ENCODE measurements around the gene UPF3A.
"Not testable (repeated sequence)": the region's sequence is repeated elsewhere in the genome, so short reads cannot be mapped to it uniquely, and the experiment has no call there.

Gene UPF3A

DNA sequence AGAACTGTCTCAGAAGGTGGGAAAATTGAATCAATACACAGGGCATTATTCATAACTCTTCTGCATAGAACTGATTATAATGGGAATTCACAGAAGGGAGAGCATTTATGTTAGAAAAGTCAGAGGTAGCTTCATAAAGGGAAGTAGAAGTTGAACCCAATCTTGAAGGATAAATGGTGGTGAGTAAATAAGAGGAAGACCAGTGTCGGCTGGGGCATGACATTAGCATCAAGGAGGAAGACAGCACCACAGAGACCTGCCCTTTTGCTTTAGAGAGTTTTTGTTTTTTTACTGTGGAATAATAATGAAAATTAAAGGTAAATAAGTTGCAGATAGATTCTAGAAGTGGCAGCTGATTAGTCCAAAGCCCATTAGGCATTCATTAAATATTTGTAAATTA is 24.9 kb upstream of the UPF3A start:
- Mint-ChIP-seq H3K36me3 (ENCODE audit: low read depth) (peaks cover 95% of the 10 kb centered on the region), H3K9me3 (no peaks in the 10 kb centered on the region), H3K27ac (no peak overlapping the region), H3K4me3 (no peak overlapping the region), H3K27me3 (no peaks in the 10 kb centered on the region), H3K4me1 (ENCODE audit: low read depth) (peaks cover 27% of the 10 kb centered on the region)
- DNase-seq: no peak

- Mint-ChIP-seq H3K27me3 (no peaks in the 10 kb centered on the region), H3K9me3 (no peaks in the 10 kb centered on the region), H3K36me3 (ENCODE audit: low read depth) (peaks cover 97% of the 10 kb centered on the region), H3K27ac (no peak overlapping the region), H3K4me3 (no peak overlapping the region), H3K4me1 (ENCODE audit: low read depth) (peaks cover 30% of the 10 kb centered on the region)
- DNase-seq: no peak
These were observed 24.4 kb upstream of the UPF3A start for GRCh38 chr13:114257014-114257413.

- Mint-ChIP-seq H3K27ac (no peak overlapping the region), H3K4me1 (ENCODE audit: low read depth) (peaks cover 45% of the 10 kb centered on the region), H3K4me3 (no peak overlapping the region), H3K9me3 (no peaks in the 10 kb centered on the region), H3K36me3 (ENCODE audit: low read depth) (peaks cover 97% of the 10 kb centered on the region), H3K27me3 (no peaks in the 10 kb centered on the region)
- no peak for DNase-seq
These were observed 22.8 kb upstream of the UPF3A start for GRCh38 chr13:114258589-114258988.

- Mint-ChIP-seq H3K27ac (peak overlapping the region; percentile 16), H3K4me1 (ENCODE audit: low read depth) (peaks cover 45% of the 10 kb centered on the region), H3K9me3 (no peaks in the 10 kb centered on the region), H3K36me3 (ENCODE audit: low read depth) (peaks cover 97% of the 10 kb centered on the region), H3K4me3 (no peak overlapping the region), H3K27me3 (no peaks in the 10 kb centered on the region)
- no peak for DNase-seq
These were observed 22.0 kb upstream of the UPF3A start for GRCh38 chr13:114259374-114259773.

DNA sequence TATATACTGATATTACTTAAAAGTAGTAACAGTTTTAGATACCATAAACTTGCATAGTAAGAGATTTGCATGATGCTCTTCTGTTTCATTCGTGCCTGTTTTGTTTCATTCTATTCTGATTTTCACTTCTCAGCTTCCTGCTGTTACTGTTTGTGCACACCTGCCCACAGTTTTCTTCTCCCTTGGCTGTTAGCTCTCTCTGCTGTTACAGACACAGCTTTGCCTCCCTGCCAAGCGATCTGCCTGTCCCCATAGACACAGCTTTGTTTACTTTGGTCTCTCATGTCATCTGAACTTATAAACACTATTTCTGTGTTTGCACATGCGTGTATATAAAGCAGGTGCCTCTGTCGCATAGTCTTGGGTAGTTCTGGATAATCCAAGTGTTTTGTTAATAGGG is 21.4 kb upstream of the UPF3A start:
- no peak for DNase-seq
- no peaks in the 10 kb centered on the region for H3K9me3 Mint-ChIP-seq
- H3K4me3 Mint-ChIP-seq: no peak overlapping the region
- H3K36me3 Mint-ChIP-seq (ENCODE audit: low read depth): peaks cover 97% of the 10 kb centered on the region
- H3K4me1 Mint-ChIP-seq (ENCODE audit: low read depth): peaks cover 45% of the 10 kb centered on the region
- H3K27ac Mint-ChIP-seq: peak overlapping the region; percentile 76
- H3K27me3 Mint-ChIP-seq: no peaks in the 10 kb centered on the region

DNA sequence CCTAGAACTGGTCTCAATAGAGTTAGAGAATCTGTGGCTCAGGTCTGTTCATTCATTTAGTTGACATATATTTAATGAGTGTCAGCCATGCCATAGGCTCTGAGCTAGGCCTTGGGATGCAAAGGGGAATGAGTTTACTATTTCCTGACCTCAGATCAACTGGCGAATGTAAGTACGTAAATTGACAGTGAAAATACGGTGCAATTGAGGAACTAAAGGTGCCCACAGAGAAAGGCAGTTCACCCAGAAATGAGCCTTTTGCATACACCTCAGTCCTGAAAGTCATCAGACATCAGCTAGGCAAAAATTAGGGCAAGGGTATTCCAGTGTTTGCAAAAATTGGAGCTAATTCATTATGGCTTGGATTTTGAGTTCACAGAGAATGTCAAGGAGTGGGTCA is 20.6 kb upstream of the UPF3A start:
- H3K4me3 Mint-ChIP-seq: no peak overlapping the region
- no peaks in the 10 kb centered on the region for H3K27me3 Mint-ChIP-seq
- no peaks in the 10 kb centered on the region for H3K9me3 Mint-ChIP-seq
- H3K4me1 Mint-ChIP-seq (ENCODE audit: low read depth): peaks cover 43% of the 10 kb centered on the region
- peak overlapping the region; percentile 82 for H3K27ac Mint-ChIP-seq
- H3K36me3 Mint-ChIP-seq (ENCODE audit: low read depth): peaks cover 97% of the 10 kb centered on the region
- DNase-seq: no peak

DNA sequence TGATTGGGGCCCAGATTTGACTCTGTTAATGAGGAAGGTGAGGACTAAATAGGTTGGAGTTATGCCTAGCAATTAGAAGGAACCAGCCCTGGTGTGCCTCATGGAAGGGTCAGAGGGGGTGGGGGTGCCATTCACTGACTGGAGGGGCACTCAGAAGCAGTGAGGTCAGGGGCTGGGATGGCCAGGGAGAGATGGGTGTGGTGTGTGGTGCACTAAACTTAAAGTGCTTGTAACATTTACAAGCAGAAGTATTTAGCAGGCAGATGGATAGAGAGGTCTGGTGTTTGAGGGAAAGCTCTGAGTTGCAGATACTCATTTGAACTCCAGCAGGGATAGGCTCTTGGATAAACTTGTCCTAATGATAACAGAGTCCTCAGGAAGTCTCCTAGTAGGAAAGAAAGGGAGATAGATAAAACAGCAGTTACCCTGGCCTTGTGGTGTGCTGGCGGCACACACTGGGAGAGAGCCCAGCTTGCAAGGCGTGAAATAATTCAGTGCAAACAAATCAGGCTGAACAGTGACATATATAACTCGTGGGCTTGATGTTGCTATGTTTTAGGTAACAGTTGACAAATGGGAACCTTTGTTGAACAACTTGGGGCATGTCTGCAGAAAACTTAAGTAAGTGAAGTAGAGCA is 20.0 kb upstream of the UPF3A start:
- no peak for DNase-seq
- H3K36me3 Mint-ChIP-seq (ENCODE audit: low read depth): peaks cover 97% of the 10 kb centered on the region
- no peaks in the 10 kb centered on the region for H3K27me3 Mint-ChIP-seq
- no peak overlapping the region for H3K4me3 Mint-ChIP-seq
- no peaks in the 10 kb centered on the region for H3K9me3 Mint-ChIP-seq
- peaks cover 46% of the 10 kb centered on the region for H3K4me1 Mint-ChIP-seq (ENCODE audit: low read depth)
- H3K27ac Mint-ChIP-seq: peak overlapping the region; percentile 82

DNA sequence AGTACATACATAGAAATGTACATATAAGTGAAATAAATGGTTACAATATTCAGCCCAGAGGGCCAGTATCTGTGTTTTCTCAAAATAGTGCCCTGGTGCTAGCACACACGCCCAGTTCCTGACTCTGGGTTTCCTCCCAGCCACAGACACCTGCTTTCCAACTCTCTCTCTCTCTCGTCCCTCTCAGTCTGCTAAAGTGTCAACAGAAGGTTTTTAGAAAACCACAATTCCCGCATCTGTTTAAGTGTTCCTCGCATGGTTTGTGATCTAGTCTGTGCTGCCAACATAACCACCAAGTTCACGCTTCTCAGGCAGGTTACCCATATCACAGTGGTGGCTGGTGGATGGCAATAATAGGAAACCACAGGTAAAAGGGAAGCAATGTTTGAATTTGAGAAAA is 17.8 kb upstream of the UPF3A start:
- Mint-ChIP-seq H3K4me3 (no peak overlapping the region), H3K4me1 (ENCODE audit: low read depth) (peaks cover 56% of the 10 kb centered on the region), H3K36me3 (ENCODE audit: low read depth) (peaks cover 98% of the 10 kb centered on the region), H3K27ac (peak overlapping the region; percentile 78), H3K9me3 (no peaks in the 10 kb centered on the region), H3K27me3 (no peaks in the 10 kb centered on the region)
- DNase-seq: no peak

GRCh38 chr13:114264313-114264712 is 17.1 kb upstream of the UPF3A start:
- not testable (repeated sequence) for DNase-seq, H3K27ac Mint-ChIP-seq, H3K9me3 Mint-ChIP-seq, H3K27me3 Mint-ChIP-seq, H3K4me3 Mint-ChIP-seq
- Mint-ChIP-seq H3K36me3 (ENCODE audit: low read depth) (peaks cover 98% of the 10 kb centered on the region), H3K4me1 (ENCODE audit: low read depth) (peaks cover 63% of the 10 kb centered on the region)

DNA sequence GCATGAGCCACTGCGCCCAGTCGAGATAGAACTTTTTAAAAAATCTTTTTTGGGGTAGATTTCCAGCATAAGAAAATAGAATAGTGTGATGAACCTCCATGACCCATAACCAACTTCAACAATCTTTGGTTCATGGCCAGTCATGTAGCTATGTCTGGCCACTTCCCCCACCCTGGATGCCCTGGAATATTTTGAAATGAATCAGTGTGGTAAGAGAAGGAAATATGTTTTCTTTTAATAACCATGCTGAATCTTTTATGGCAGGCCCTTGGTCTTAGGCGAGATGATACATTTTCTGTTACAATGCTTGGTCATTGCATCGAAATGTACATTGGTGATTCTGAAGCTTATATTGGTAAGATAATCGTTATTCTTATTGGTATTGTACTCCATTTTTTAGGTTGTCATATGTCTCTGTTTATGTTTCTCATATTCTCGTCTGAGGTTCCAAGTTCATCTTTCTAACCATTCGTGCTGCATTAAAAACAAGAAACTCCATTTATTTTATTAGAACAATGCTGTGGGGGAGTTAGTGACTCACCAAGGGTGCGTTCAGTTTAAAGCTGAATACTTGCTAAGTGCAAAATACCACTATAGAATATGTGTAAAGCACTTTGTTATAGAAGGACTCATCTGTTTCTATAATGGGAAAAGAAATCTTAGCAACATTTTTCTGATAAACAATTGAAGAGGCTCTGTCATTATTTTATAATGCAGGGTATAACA is 16.4 kb upstream of the UPF3A start:
- no peak for DNase-seq

DNA sequence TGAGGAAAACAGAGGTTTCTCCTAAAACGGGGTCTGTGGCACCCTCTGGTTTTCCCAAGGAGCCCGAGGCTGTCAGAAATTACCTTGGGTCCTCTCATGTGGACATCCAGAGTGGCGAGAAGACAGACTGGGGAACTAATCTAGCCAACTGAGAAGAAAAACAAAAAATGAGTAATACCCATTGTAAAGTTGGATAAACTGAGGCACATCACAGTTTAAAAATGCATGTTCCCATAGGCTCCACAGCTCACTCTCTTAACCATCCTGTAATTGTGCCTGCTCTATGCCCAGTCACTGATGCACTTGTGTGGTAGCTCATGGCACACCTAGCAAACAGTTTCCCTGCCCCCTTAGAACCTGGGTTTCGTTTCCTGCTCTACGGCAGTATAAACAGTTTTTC is 15.2 kb upstream of the UPF3A start:
- Mint-ChIP-seq H3K4me3 (no peak overlapping the region), H3K9me3 (no peaks in the 10 kb centered on the region), H3K36me3 (ENCODE audit: low read depth) (peaks cover 94% of the 10 kb centered on the region), H3K27ac (no peak overlapping the region), H3K27me3 (no peaks in the 10 kb centered on the region), H3K4me1 (ENCODE audit: low read depth) (peaks cover 52% of the 10 kb centered on the region)
- DNase-seq: no peak

More for the DNA sequence above, 16.4 kb upstream of the UPF3A start:
- Mint-ChIP-seq H3K4me3 (no peak overlapping the region), H3K4me1 (ENCODE audit: low read depth) (peaks cover 61% of the 10 kb centered on the region), H3K36me3 (ENCODE audit: low read depth) (peaks cover 95% of the 10 kb centered on the region), H3K9me3 (no peaks in the 10 kb centered on the region), H3K27ac (peak overlapping the region; percentile 29), H3K27me3 (no peaks in the 10 kb centered on the region)

DNA sequence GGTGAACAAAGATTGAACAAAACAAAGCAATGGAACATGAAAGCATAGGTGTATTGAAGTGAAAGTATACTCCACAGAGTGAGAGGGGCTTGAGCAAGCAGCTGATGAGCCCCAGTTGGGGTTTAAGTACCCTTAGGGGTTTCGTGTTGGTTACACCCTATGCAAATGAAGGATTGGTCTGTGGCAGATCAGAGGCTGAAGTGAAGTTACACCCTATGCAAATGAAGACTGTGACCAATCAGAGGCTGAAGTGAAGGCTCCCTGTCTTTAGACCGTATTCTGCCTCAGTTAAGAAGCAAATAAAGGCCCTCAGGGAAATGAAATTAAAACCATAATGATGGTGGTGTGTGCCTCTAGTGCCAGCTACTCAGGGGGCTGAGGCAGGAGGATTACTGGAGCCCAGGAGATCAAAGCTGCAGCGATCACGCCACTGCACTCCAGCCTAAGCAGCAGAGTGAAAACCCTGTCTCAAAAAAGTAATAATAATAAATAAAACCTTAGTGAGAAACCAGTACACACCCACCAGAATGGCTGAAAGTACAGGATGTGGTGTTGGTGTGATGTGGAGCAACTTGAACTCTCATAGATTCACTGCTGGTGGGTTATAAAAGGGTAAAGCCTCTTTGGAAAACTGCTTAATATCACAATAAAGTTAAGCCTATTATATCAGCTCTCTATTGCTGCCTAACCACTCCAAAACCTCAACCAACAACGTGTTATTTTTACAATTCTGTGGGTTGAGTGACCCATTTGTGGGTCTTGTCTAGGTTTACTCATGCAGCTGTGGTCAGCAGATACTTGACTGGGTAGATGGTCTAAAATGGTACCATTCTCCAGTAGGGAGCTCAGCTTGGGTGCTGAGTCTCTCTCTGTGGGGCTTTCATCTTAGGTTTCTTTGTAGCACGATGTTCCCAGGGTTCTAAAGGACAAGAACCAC is 12.8 kb upstream of the UPF3A start:
- H3K36me3 Mint-ChIP-seq (ENCODE audit: low read depth): peaks cover 90% of the 10 kb centered on the region
- no peaks in the 10 kb centered on the region for H3K27me3 Mint-ChIP-seq
- peak overlapping the region; percentile 12 for H3K4me3 Mint-ChIP-seq
- H3K27ac Mint-ChIP-seq: peak overlapping the region; percentile 90
- peaks cover 31% of the 10 kb centered on the region for H3K4me1 Mint-ChIP-seq (ENCODE audit: low read depth)
- no peaks in the 10 kb centered on the region for H3K9me3 Mint-ChIP-seq
- DNase-seq: no peak

DNA sequence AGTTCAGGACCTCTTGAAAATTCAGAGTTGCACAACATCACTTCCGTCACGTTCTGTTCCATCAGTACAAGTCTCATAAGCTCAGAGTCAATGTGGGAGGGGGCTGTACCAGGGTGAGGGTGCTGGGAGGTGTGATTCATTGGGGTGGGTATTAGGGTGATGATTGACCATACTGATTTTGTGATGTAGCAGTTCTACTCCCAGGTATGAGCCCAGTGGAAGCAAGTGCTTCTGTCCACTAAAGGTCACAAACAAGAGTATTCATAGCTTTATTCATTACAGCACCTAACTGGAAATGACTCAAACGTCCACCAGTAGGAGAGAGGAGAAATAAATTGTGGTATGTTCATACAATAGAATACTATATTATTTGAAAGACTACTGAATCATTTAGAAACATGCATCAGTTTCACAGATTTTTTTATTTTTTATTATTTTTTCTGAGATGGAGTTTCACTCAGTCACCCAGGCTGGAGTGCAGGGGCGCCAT is 12.1 kb upstream of the UPF3A start:
- no peaks in the 10 kb centered on the region for H3K9me3 Mint-ChIP-seq
- no peaks in the 10 kb centered on the region for H3K27me3 Mint-ChIP-seq
- H3K4me3 Mint-ChIP-seq: no peak overlapping the region
- H3K27ac Mint-ChIP-seq: peak overlapping the region; percentile 90
- H3K4me1 Mint-ChIP-seq (ENCODE audit: low read depth): peaks cover 29% of the 10 kb centered on the region
- no peak for DNase-seq
- H3K36me3 Mint-ChIP-seq (ENCODE audit: low read depth): peaks cover 88% of the 10 kb centered on the region

- peaks cover 87% of the 10 kb centered on the region for H3K36me3 Mint-ChIP-seq (ENCODE audit: low read depth)
- no peak overlapping the region for H3K4me3 Mint-ChIP-seq
- no peaks in the 10 kb centered on the region for H3K27me3 Mint-ChIP-seq
- DNase-seq: no peak
- peak overlapping the region; percentile 13 for H3K27ac Mint-ChIP-seq
- H3K4me1 Mint-ChIP-seq (ENCODE audit: low read depth): peaks cover 24% of the 10 kb centered on the region
- no peaks in the 10 kb centered on the region for H3K9me3 Mint-ChIP-seq
These were observed 8.4 kb upstream of the UPF3A start for GRCh38 chr13:114272977-114273376.
